HTERT RPE-1 (cell line): ENCODE data around the gene ANGEL2.
"Not testable (repeated sequence)": the region's sequence is repeated elsewhere in the genome, so short reads cannot be mapped to it uniquely, and the experiment has no call there.

Experiments
- in situ Hi-C: fragments of 300-500 bp; cut with MboI; formaldehyde crosslinking; loops from 4 replicates; pipeline ENCODE4 v1.14.3; 2020; ENCODE audit warnings: low sequenced_read_pairs

ANGEL2 gene

DNA sequence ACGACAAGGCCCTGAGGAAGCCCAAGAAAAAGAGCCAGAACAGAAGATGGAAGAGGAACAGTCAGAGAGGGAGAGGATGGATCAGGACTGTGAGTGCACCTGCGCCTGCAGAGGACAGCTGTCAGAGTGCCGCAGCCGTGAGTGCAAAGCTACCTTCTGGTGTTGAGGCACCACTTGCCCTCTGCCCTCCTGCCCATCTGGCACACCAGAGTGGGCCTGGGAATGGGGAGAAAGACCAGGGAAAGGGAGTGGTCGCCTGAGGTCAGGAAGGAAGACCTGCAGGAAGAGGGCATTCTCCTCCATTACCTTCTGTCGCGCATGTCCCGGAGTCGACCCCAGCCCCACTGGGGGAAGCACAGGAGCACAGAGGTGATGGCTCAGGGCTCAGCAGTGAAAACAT is 39.1 kb downstream of the ANGEL2 start:
- in situ Hi-C loops, result no loop called here

DNA sequence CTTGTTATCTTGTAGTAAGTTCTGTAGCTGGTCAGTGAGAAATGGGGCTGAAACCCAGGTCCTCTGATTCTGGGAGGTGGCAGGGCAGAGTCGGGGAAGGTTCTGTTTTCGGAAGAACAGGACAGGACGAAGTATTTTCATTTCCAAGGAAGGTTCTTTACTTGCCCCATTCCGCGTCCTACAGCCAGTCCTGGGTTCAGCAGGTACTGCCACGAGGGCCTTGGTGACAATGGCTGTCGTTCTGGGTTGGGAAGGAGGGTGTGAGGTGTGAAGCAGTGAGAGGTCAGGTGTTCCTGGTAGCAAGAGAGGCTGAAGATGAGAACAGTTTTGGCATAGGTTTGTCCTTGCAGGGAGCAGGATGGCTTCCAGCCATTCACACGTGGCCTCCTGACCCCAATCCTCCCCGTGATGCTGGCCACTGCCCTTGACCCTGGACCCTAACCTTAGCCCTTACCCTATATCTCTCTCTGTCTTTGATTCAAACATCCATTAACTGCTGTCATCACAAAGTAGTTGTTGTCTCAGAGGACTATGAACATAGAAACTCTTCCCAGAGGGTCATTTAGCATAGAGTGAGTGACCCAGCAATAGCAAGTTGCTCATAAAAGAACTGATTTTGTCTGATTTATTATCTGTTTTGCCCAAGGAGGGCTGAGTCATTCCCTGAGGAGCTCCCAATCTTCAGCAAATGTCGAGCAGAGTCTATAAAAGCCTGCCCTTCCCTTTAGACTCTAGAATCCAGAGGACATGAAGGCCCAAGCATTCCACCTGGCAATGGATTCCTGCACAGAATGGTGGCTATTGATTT is 40.4 kb downstream of the ANGEL2 start:
- in situ Hi-C loops, result no loop called here

DNA sequence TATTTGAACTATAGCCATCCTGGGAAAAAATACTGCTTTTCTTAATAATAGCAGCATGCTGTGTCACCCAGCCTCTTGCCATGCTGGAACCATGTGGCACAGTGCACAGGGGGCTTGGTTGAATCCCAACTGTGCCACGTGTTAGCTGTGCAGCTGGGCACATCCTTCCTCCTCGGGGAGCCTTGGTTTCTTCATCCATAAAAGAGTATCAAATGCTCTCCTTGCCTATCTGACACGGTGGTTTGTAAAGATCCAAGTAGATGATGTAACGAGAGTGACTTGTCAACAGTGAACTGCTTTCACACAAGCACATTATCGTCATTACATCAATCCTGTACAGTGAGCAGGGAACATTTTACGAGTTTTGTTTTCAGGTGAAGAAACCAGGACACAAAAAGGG is 41.0 kb downstream of the ANGEL2 start:
- in situ Hi-C loops, result no loop called here

DNA sequence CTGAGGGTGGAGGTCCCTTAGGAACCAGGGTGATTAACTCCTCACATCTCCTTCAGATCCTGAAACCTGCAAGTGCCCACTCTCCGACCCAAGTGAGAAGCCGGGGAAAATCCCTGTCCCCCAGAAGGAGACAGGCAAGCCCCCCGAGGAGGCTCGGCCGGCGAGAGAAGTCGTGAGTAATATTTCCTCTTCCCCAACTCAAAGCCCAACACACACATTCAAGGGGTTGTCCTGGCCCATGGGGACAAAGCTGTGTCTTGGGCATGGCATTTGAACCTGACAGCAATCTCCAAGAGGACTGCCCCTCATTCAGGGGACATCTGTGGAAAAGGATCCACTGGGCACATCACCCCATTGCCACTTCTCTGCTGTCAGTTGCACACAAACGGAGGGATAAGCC is 41.8 kb downstream of the ANGEL2 start:
- in situ Hi-C loops, result no loop called here

DNA sequence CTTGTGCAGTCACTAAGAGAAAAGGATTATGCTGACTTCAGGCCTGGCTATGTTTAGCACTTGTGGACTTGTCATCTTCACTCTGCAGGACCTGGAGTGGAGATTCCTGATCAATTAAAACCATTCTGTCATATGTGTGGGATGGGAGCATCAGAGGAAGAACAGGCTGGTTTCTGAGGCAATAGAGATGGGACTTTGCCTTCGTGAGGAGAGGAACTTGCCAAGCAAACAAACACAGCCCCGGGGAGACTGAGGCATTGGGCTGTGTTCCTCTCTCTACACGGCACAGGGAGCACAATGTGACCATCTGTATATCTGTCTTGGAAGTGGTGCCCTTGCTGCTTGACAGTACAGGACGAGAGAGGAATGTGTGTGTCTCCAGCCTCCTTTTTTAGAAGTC is 42.2 kb downstream of the ANGEL2 start:
- in situ Hi-C loops, result no loop called here

DNA sequence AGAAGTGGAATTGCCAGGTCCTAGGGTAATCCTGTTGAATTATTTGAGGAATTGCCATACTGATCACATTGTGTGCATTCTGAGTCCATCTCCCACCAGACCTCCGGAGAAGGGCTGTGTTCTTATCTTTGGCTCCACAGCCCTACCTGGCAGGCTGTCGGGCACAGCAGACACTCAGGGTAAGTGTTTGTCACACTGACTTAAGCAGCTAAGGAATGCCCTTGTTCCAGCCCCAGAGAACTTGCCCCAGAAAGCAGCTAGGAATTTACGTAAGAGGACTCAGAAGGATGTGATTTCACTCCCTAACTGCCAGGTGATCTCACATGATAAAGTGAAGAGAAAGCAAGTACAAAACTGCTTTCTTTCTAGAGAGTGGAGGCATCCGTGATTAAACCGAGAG is 44.4 kb downstream of the ANGEL2 start:
- in situ Hi-C loops, result no loop called here

DNA sequence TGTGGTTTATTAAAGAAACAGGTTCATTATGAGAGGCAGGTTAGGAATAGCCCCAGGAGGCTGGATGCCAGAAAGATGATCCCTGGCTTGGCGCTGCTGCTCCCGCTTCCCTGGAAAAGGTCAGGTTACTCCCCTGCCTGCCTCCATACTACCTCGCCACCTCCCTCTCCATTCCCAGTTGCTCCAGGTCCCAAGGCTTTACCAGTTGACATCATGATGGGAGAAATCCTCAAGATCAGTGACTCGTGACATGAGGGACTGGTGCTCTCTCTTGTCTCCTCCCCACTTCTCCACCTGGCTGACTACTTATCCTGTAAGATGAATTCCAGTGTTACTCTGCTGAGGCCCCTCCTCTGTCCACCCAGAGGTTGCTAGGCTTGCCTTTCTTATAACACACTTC is 45.6 kb downstream of the ANGEL2 start:
- in situ Hi-C loops, result no loop called here

DNA sequence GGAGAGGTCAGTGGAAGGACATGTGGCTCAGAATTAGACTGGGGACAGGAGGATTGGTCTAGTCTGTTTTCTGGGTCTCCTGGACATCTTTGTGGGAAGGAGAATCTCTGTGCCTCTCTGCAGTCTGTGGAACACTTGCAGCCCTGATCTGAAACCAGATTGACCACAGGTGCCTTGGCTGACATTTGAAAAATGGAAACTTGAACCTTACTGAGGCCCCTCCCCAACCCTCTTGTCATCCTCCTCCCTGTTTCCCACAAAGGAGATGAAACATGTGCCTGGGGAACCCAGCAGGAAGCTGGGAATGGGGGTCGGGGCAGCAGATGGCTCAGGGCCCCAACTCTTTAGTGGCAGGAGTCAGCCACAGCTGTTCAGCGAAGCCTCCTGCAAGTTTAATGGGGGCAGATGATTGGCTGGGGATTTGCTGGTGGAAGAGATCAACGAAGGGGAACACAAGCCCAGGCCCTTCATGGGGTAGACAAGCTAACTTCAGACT is 47.3 kb downstream of the ANGEL2 start:
- in situ Hi-C loops, result no loop called here

DNA sequence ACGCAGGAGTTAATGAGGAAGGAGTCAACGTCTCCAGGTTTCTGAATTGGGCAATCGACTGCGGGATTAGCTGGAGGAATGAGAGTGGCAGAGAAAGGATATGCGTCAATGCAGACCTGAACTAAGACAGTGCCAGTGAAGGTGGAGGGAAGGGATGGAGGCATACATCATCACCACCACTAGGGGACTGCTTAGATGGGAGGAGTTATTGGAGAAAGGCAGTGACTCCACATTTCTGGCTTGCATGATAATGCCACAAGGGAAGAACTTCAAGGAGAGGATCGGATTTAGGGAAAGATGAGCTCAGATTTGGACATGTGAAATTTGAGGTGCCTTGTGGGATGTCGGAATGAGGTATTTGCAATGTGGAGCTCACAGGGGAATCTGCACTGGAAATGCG is 47.9 kb downstream of the ANGEL2 start:
- in situ Hi-C loops, result no loop called here

DNA sequence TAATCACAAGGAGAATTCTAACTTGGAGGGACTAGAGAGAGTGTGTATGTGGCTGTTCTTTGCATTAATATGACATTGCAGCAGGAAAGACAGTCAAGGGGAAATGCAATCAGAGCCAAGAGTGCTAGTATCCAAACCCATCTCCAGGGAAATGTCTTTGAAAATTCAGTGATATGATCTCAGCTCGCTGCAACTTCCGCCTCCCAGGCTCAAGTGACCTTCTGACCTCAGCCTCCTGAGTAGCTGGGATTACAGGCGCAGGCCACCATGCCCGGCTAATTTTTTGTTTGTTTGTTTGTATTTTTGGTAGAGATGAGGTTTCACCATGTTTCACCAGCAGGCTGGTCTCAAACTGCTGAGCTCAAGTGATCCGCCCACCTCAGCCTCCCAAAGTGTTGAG is 49.1 kb downstream of the ANGEL2 start:
- in situ Hi-C loops, result no loop called here

DNA sequence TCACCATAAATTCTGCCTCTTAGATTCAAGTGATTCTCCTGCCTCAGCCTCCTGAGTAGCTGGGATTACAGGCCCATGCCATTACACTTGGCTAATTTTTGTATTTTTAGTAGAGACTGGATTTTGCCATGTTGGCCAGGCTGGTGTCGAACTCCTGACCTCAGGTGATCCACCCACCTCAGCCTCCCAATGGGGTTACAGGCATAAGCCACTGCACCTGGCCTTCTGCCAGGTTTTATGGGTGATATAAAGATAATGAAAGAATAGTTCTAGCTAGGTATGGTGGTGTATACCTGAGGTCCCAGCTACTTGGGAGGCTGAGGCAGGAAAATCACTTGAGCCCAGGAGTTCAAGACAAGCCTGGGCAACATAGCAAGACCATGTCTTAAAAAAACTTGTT is 50.7 kb downstream of the ANGEL2 start:
- in situ Hi-C loops, result not testable (repeated sequence)

DNA sequence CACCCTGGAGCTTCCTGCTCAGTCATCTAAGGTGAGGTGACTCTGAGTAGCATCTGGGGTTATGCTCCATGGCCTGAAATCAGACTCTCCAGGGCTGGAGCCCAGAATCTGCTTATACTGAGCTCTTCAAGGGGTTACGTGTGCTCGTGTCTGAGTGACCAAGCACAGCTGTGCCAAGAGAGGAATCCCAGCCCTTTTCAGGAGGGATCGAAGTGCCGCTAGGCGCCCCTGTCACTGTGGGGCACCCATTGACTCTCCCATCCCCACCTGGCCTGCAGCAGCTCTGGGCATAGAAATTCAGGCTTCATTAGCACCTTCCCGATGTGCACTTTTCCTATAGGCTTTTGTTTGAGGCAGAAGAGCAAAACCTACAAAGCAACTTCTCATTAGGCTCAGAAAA is 51.6 kb downstream of the ANGEL2 start:
- in situ Hi-C loops, result no loop called here

DNA sequence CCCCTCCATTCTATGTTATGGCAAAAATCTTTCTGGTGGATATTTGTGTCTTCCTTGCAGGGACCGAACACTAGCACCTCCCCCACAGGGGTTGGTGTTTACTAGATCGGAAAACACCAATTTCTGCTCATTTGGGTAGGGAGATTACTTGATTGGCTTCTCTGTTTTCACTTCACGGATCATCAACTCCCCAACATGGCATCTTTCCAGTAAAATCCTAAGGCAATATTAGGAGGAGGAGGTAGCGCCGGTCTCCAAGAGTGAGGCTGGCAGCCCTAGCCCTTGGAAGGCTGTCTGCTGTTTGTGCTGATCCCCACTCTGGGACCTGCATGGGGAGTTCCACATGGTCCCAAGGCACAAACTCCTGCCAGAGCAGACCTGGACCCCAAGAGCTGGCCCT is 53.2 kb downstream of the ANGEL2 start:
- in situ Hi-C loops, result no loop called here

DNA sequence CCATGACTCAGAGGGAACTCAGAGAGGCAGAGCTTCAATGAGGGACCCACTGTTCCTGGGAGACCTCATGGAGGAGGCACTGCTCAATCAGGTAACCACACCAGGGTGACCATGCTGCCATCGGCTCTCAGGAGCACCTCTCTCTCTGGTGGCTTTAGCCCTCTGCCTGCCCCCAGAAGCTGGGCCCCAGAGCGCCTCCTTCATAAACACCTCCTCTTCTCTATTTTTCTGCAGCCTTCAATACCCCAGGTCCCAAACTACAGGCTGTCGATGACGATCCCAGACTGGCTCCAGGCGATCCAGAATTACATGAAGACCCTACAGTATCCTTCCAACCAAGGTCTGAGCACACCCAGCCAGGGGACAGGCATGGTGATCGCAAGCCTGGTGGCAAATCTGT is 54.7 kb downstream of the ANGEL2 start:
- in situ Hi-C loops, result no loop called here

DNA sequence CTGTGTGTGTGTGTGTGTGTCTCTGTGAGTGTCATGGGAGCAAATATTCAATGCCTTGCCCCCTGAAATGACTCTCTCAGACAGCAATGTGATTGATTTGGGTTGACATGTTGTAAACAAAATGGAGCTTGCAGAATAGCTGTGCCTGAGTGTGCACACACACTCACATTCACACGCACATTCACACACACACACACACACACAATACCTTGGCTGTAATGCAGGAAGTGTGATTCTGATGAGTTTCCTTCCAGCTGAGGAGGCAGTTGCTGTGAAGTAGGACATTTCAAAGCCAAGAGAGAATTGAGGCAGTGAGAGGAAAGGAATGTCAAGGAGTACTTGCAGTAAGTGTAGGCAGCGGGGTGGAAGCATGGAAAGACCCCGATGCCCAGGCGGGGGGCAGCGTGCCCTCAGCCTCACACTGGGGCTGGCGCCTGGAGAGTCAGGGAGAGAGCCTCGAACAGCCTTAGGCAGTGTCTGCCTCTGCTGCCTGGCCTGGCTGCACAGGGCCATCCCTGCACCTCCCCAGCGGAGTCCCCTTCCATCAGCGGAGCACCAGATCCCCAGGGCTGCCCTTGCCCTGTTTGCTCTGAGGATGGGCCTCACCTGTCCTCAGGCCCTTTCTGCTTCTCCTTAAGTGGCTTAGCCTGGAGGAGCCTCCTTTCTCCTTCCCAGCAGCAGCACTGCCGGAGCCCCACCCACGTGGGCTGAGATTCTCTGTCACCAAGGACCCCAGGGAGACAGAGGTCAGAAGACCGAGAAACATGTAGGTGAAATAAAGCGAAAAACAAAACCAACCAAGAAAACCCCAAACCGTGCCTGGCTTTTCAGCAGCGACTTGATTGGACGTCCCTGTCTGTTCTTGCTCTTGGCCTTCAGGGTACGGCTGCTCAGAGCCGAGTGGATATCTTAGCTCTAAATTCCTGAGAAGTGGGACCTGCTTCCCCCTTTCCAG is 56.1 kb downstream of the ANGEL2 start:
- in situ Hi-C loops, result no loop called here

DNA sequence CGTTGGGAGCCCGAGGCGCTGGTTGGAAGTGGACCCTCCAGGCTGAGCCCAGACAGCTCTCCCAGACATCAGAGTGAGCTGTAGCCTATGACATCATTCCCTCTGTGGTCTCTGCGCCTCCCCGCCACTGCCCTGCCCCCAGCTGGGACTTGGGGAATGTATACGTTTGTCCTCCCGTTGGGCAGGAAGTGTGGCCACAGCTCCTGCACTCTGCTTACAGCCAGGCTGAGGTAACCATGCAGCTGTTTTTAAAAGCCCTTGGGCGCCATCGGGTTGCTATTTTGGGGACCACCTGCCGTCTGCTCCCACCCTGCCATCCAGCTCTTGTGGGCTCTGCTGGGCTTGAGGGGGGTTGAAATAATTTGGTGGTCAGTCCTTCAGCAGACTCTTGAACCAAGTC is 57.5 kb downstream of the ANGEL2 start:
- in situ Hi-C loops, result no loop called here

DNA sequence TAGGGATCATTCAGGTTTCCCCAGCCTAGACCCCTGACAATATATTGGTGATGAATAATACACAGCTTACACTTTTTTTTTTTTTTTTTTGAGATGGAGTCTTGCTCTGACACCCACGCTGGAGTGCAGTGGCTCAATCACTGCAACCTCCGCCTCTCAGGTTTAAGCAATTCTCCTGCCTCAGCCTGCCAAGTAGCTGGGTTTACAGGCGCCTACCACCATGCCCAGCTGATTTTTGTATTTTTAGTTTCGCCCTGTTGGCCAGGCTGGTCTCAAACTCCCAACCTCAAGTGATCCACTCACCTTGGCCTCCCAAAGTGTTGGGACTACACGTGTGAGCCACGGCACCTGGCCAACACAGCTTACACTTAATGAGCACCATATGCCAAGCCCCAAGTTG is 58.1 kb downstream of the ANGEL2 start:
- in situ Hi-C loops, result no loop called here

DNA sequence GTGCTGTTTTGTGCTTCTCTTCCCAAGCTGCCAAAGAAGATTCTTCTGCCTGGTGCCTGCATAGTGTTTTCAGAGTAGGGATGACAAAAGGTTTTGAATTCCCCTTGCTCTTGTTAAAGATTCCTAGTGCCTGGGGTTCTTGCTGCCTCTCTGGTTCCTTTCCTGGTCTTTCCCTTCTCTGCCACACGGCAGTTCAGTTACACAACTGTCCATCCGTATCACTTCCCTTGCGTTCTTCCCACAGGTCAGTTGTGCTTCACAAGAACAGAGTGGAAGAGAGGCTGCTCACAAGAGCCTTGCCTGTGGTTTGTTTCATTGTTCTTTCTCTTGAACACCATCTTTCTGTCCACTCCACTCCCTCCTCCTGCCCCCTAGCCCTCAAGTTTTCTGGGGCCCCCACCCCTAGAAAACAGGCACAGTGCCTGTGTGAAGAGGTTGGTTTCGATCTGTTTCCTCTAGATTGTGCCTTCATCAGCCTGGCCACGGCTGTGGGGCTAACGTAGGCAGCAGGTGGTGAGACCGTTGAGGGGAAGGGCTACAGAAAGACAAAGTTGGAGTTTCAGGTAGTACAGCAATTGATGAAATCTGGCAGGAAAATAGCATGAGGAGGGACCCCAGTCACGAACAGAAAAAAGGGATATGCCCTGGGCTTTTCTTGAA is 59.6 kb downstream of the ANGEL2 start:
- in situ Hi-C loops, result no loop called here

DNA sequence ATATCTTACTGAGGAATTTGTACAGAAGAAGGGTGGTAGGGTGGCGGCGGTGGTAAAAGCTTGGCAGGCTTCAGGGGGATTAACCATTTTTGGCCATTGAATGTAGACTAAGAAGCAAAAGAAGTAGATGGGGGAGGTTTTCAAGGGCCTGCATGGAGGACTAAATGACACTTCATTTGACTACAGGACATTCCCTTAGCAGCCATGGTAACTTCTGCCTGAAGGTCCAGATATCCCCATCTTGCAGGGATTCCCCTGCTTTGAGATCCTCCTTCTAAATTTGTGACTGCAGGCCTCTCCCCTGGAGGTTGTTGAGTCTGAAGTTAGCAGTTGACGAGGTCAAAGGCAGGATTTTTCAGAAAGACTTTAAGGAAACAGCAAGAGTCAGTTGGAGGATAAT is 60.6 kb downstream of the ANGEL2 start:
- in situ Hi-C loops, result no loop called here

DNA sequence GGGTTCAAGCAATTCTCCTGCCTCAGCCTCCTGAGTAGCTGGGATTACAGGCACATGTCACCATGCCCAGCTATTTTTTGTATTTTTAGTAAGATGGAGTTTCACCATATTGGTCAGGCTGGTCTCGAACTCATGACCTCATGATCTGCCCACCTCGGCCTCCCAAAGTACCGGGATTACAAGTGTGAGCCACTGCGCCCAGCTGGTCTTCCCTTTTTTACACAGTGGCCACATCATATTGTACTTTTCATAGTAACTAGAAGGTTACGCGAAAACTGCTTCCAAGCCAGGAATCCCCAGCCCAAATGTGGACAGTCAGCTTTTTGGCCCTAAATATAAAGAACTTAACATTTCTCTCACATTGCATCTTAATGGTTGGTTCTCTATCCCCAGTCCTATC is 61.2 kb downstream of the ANGEL2 start:
- in situ Hi-C loops, result no loop called here

DNA sequence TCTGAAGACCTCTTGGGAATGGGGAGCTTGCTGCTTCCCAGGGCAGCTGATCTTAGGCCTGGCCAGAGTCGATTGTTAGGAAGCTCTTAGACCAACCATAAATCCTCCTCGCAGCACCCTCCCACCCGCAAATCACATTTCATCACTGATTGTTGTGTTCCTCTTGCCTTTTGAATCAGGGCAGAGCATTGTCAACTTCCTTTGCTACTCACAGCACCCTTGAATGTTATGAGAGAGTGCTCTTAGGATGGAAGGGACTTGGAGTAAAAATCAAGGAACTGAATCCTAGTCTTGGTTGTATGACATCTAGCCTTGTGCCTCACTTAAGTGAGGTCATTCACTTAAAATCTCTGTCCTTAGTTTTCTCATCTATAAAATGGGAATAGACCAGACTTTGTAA is 62.3 kb downstream of the ANGEL2 start:
- in situ Hi-C loops, result no loop called here

DNA sequence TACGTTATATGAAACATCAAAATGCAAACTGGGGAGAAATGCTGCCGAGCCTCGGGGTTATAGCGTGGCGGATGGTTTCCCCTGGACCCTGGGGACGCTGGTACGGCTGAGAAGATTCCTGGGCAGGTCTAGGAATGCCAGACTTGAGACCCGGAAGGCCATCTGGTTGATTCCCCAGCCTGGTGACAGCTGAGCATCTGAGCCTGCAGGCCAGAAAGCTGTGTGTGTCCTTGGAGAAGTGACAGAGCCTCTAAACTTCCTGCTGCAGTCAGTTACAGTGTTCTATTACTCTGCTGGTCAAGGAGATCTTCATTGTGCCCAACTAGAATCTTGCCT is 63.1 kb downstream of the ANGEL2 start:
- in situ Hi-C loops, result no loop called here
